Large intestine (tissue), 3 donors: ENCODE measurements around the gene OSBPL3. TPM values are rescaled to one million over a fixed set of nuclear protein-coding genes. Genes with fewer than 3 reads are reported as not detected.

Experiments used
- DNase-seq, 2 donors: peaks; one replicate each; pipeline versions ENCODE4 v3.0.0 to v3.0.0-alpha.2; 2013
- H3K27ac ChIP-seq: one replicate; pipeline ENCODE4 v1.5.1; 2013; ENCODE audit warnings: low read length
- H3K27me3 ChIP-seq: 2 replicates; pipeline ENCODE4 v1.6.1; 2013; ENCODE audit warnings: low read length; ENCODE audit not compliant: control insufficient read depth, insufficient read depth
- H3K36me3 ChIP-seq: 2 replicates; pipeline ENCODE4 v1.6.1; 2013; ENCODE audit warnings: low read length; ENCODE audit not compliant: control insufficient read depth, insufficient read depth
- H3K4me1 ChIP-seq: one replicate; pipeline ENCODE4 v1.6.1; 2013; ENCODE audit warnings: low read length; ENCODE audit not compliant: control insufficient read depth, insufficient read depth
- H3K4me3 ChIP-seq: one replicate; pipeline ENCODE4 v1.5.1; 2013; ENCODE audit warnings: low read length
- H3K9me3 ChIP-seq: one replicate; pipeline ENCODE4 v1.6.1; 2013; ENCODE audit warnings: mild to moderate bottlenecking, low read depth, low read length, moderate library complexity; ENCODE audit not compliant: control insufficient read depth
- WGBS: methylation state at CpG from one replicate; pipeline ENCODE4 v1.1.5; 2013; ENCODE audit warnings: low lambda C conversion rate; ENCODE audit not compliant: insufficient coverage; 5-methylcytosine and 5-hydroxymethylcytosine counted together
- polyA plus RNA-seq: library from polyadenylated mRNA; unstranded; fragments of 120-200 nt; gene quantifications from one replicate; pipeline ENCODE4 v1.2.1, GENCODE V29; 2013

Gene OSBPL3
- polyA plus RNA-seq, 1 donor = 32.4 TPM

DNA sequence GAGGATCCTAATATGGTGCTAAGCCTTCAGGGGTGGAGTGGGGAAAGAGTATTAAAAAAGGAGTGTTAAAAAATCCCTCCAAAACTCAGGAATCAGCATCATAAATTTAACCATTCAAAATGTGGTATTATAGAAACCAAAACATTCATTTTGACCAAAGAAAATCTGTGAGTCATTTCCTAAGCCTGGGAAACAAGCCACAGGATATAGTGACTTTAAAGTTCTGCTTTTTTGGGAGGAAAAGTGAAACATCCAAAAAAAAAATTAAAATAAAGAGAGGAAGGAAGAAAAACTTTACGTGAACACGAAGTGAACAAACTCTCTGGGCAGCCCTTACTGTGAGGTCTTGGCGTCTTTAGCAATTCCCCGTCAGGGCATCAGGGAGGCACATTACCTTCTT lies 148.7 kb downstream of the OSBPL3 start:
- no peak for DNase-seq
- WGBS = 100% methylated on average over 2 of the region's 4 CpGs
- no peak overlapping the region for H3K27ac ChIP-seq

GRCh38 chr7:24830440-24831050 lies 149.4 kb downstream of the OSBPL3 start:
- peaks cover 5% of the 10 kb centered on the region for H3K36me3 ChIP-seq
- no peak for DNase-seq
- 83% methylated on average over 1 of the region's 9 CpGs for WGBS
- no peaks in the 10 kb centered on the region for H3K27me3 ChIP-seq
- H3K27ac ChIP-seq = no peak overlapping the region
- no peaks in the 10 kb centered on the region for H3K9me3 ChIP-seq
- peaks cover 31% of the 10 kb centered on the region for H3K4me1 ChIP-seq
- no peak overlapping the region for H3K4me3 ChIP-seq

More for the DNA sequence above, 148.7 kb downstream of the OSBPL3 start:
- peaks cover 5% of the 10 kb centered on the region for H3K36me3 ChIP-seq
- H3K9me3 ChIP-seq = no peaks in the 10 kb centered on the region
- H3K4me1 ChIP-seq = peaks cover 25% of the 10 kb centered on the region
- no peak overlapping the region for H3K4me3 ChIP-seq
- no peaks in the 10 kb centered on the region for H3K27me3 ChIP-seq

DNA sequence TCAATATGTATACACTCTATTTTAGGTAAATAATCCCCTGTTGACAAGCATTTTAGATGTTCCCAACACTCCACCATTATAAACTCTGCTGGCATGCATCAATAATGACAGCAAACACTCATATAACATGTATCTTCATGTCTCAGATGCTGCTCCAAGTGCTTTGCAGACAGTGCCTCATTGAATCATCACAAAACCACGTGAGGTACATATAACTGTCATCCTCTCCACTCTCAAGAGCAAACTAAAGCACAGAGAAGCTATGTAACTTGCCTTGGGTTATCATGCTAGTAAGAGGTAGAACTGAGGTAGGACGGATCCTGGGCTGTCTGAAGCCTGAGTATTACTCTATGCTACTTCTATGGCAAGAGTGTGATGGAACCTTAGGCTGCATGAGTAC lies 150.2 kb downstream of the OSBPL3 start:
- no peak for DNase-seq
- no peaks in the 10 kb centered on the region for H3K9me3 ChIP-seq
- H3K4me3 ChIP-seq = no peak overlapping the region
- peaks cover 35% of the 10 kb centered on the region for H3K4me1 ChIP-seq
- no peak overlapping the region for H3K27ac ChIP-seq
- H3K36me3 ChIP-seq = peaks cover 5% of the 10 kb centered on the region
- WGBS = no CpG with 5 or more reads among the region's 2 CpGs
- H3K27me3 ChIP-seq = no peaks in the 10 kb centered on the region

- Histone ChIP-seq H3K4me1 (peaks cover 42% of the 10 kb centered on the region), H3K27me3 (no peaks in the 10 kb centered on the region), H3K9me3 (no peaks in the 10 kb centered on the region), H3K27ac (peak overlapping the region; percentile 30), H3K4me3 (no peak overlapping the region), H3K36me3 (peaks cover 2% of the 10 kb centered on the region)
- DNase-seq = peak in 1 of 2 donors; percentile 53
- WGBS = 0% methylated on average over 1 of the region's 1 CpG
Observed at GRCh38 chr7:24828891-24829661, 150.9 kb downstream of the OSBPL3 start.

DNA sequence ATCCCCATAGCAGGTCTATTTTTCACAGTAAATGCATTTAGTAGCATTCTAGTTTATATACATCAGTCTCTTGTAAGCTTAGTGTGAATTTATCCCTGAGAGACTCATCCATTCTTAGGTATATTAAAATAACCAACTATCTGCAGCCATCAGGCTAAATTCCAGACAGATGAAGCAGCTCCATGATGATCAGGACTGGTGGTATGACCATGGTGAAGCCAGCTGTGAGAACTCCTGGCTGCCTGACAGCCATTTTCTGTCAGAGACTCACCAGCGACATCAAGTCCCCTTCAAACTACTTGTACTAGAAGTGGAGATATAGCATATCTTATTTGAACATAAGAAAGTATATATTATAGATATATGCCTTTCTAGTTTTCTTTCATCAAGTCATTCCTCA lies 152.4 kb downstream of the OSBPL3 start:
- no peak for DNase-seq
- no CpG with 5 or more reads among the region's 1 CpG for WGBS
- no peak overlapping the region for H3K27ac ChIP-seq
- H3K9me3 ChIP-seq = no peaks in the 10 kb centered on the region
- no peak overlapping the region for H3K4me3 ChIP-seq
- H3K36me3 ChIP-seq = peaks cover 3% of the 10 kb centered on the region
- no peaks in the 10 kb centered on the region for H3K27me3 ChIP-seq
- peaks cover 42% of the 10 kb centered on the region for H3K4me1 ChIP-seq

- no peak for DNase-seq
- Histone ChIP-seq H3K4me3 (no peak overlapping the region), H3K27me3 (no peaks in the 10 kb centered on the region), H3K36me3 (peaks cover 3% of the 10 kb centered on the region), H3K9me3 (no peaks in the 10 kb centered on the region), H3K4me1 (peaks cover 42% of the 10 kb centered on the region), H3K27ac (peak overlapping the region; percentile 90)
- WGBS = no CpG with 5 or more reads among the region's 2 CpGs
Observed at GRCh38 chr7:24827027-24827426, 153.0 kb downstream of the OSBPL3 start.

DNA sequence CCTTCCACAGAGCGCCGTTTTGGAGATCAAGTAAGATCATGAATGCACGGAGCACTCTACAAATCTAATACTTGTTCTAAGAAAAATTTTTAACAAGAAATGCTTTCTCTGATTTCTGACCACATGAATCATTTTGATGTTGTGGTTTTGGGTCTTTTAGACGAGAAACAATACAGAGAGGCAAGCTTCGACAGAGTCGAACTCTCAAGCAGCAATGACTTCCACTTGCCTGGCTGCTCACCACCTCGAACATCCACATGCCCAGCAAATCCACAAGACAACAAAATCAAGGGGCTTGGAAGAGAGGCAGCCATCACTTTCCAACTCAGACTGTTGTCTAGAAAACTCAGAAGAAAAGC lies 153.3 kb downstream of the OSBPL3 start:
- Histone ChIP-seq H3K4me3 (no peak overlapping the region), H3K36me3 (peaks cover 3% of the 10 kb centered on the region), H3K27ac (peak overlapping the region; percentile 90), H3K27me3 (no peaks in the 10 kb centered on the region), H3K4me1 (peaks cover 46% of the 10 kb centered on the region), H3K9me3 (no peaks in the 10 kb centered on the region)
- no CpG with 5 or more reads among the region's 7 CpGs for WGBS
- DNase-seq = no peak

- H3K27ac ChIP-seq = peak overlapping the region; percentile 90
- no CpG with 5 or more reads among the region's 6 CpGs for WGBS
- H3K4me1 ChIP-seq = peaks cover 51% of the 10 kb centered on the region
- H3K9me3 ChIP-seq = no peaks in the 10 kb centered on the region
- peaks cover 3% of the 10 kb centered on the region for H3K36me3 ChIP-seq
- DNase-seq = peak; percentile 90 to 96
- no peak overlapping the region for H3K4me3 ChIP-seq
- H3K27me3 ChIP-seq = no peaks in the 10 kb centered on the region
Observed at GRCh38 chr7:24825931-24826661, 153.9 kb downstream of the OSBPL3 start.

GRCh38 chr7:24825381-24825794 lies 154.6 kb downstream of the OSBPL3 start:
- Histone ChIP-seq H3K4me3 (no peak overlapping the region), H3K27ac (peak overlapping the region; percentile 90), H3K9me3 (no peaks in the 10 kb centered on the region), H3K4me1 (peaks cover 57% of the 10 kb centered on the region), H3K36me3 (peaks cover 3% of the 10 kb centered on the region), H3K27me3 (no peaks in the 10 kb centered on the region)
- DNase-seq = peak; percentile 70 to 86
- WGBS = no CpG with 5 or more reads among the region's 1 CpG

DNA sequence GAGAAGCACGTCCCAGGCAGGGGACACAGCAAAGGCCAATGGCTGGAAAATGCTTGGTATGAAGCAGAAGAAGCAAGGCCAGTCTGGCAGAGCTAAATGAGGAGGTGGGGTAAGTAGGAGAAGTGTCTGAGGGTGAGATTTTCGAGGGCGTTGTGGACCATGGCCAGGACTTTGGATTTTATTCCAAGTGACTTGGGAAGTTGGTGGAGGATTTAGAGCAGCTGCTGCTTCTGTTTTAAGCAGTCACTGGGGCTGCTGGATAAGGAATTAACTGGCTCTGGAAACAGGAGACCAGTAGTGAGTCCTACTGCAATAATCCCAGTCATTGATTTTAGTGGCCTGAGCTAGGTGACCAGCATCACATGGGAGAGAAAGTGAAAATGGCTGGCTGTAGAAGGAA lies 155.1 kb downstream of the OSBPL3 start:
- Histone ChIP-seq H3K9me3 (no peaks in the 10 kb centered on the region), H3K36me3 (peaks cover 3% of the 10 kb centered on the region), H3K27me3 (no peaks in the 10 kb centered on the region), H3K4me1 (peaks cover 60% of the 10 kb centered on the region), H3K4me3 (no peak overlapping the region), H3K27ac (peak overlapping the region; percentile 90)
- DNase-seq = peak in 1 of 2 donors; percentile 67
- WGBS = no CpG with 5 or more reads among the region's 3 CpGs
